GM12878 (cell line): Measurements from ENCODE around the gene ZMYND10.

ENCODE experiments used
- NRF1 ChIP-seq: conservative IDR thresholded peaks from 2 replicates; pipeline ENCODE4 v1.6.1; 2011; ENCODE audit warnings: mild to moderate bottlenecking, low read depth, low read length, improper control_type of control experiment
- POLR2A ChIP-seq: IDR thresholded peaks from 2 replicates; pipeline ENCODE4 v1.6.1; 2011; ENCODE audit warnings: low read depth, mild to moderate bottlenecking, low read length

GRCh38 chr3:50337175-50337861 lies 8.2 kb downstream of the ZMYND10 start:
- TF ChIP-seq POLR2A, result peak; percentile 92
- peak; percentile 52 for TF ChIP-seq NRF1
